ENCODE results near the gene GALNT2. TPM values are rescaled to one million over a fixed set of nuclear protein-coding genes. Genes with fewer than 3 reads are reported as not detected.

The GALNT2 gene
- polyA plus RNA-seq, 1 of the 3 experiments (the other 2 are of a cell fraction): 118 TPM

- POLR2A ChIA-PET: no interaction called here
Observed at GRCh38 chr1:230208619-230209261, 141.7 kb downstream of the GALNT2 start.

GRCh38 chr1:230210326-230210980 is 143.4 kb downstream of the GALNT2 start:
- H3K27me3 ChIP-seq (ENCODE audit: insufficient read depth): no peaks in the 10 kb centered on the region
- H3F3A ChIP-seq (replicated peaks; ENCODE audit: insufficient read depth): peaks cover 3% of the 10 kb centered on the region
- H3K79me2 ChIP-seq (ENCODE audit: insufficient read depth): peaks cover 29% of the 10 kb centered on the region; the same call in 1 of the 2 replicates
- 83% methylated on average over 4 of the region's 4 CpGs for WGBS (ENCODE audit: low lambda C conversion rate)
- TF ChIP-seq SIN3A (IDR thresholded peaks at IDR 0.05; ENCODE audit: borderline replicate concordance, low read depth, low read length) (no peak), FOSL2 (IDR thresholded peaks at IDR 0.05; ENCODE audit: borderline replicate concordance, low read depth) (no peak), MEF2A (IDR thresholded peaks at IDR 0.05; ENCODE audit: borderline replicate concordance, low read depth) (no peak), TCF12 (IDR thresholded peaks at IDR 0.05) (no peak)
- POLR2A ChIA-PET: interaction anchor here (0.6 kb wide), 1 partner anchor 64 kb away, joined by 3 read pairs; no protein-coding TSS in a partner anchor
- DNase-seq: no peak
- CTCF ChIA-PET: interaction anchor here (1.2 kb wide), 1 partner anchor 9 kb away, joined by 3 read pairs; no protein-coding TSS in a partner anchor
- peak overlapping the region in 1 of 2 experiments; percentile 49; a peak in 2 of 4 replicates for H3K27ac ChIP-seq (ENCODE audit: low read depth in 2 of 2, low read length in 1 of 2)
- no peaks in the 10 kb centered on the region for H3K9me2 ChIP-seq
- H3K4me3 ChIP-seq (ENCODE audit: low read depth in 2 of 2, low read length in 1 of 2): no peak overlapping the region
- H2AFZ ChIP-seq (ENCODE audit: low read depth): no peak overlapping the region
- H3K4me2 ChIP-seq: no peak overlapping the region
- peaks cover 8 to 31% of the 10 kb centered on the region in 2 experiments for H3K4me1 ChIP-seq (ENCODE audit: control insufficient read depth in 1 of 2, insufficient read depth in 2 of 2, low read depth in 1 of 2, low read length in 1 of 2)
- peaks cover 0 to 5% of the 10 kb centered on the region in 2 experiments for H3K36me3 ChIP-seq (replicated peaks in 1 of 2; ENCODE audit: control insufficient read depth in 1 of 2, insufficient read depth in 2 of 2, low read length in 1 of 2)
- H3K9me3 ChIP-seq: no peaks in the 10 kb centered on the region
- peaks cover 6% of the 10 kb centered on the region; the same call in 1 of the 2 replicates for H4K20me1 ChIP-seq (ENCODE audit: insufficient read depth)
- no peak overlapping the region for H3K9ac ChIP-seq

More at GRCh38 chr1:230208619-230209261, 141.7 kb downstream of the GALNT2 start:
- H3K9me2 ChIP-seq: no peaks in the 10 kb centered on the region
- CTCF ChIA-PET: interaction anchor here (1.0 kb wide), 1 partner anchor 10 kb away, joined by 3 read pairs; no protein-coding TSS in a partner anchor
- peaks cover 3% of the 10 kb centered on the region for H3F3A ChIP-seq (replicated peaks; ENCODE audit: insufficient read depth)
- no peaks in the 10 kb centered on the region for H3K9me3 ChIP-seq
- peaks cover 18% of the 10 kb centered on the region; the same call in 1 of the 2 replicates for H3K79me2 ChIP-seq (ENCODE audit: insufficient read depth)
- no peak for DNase-seq
- no peak overlapping the region for H3K4me2 ChIP-seq
- 88% methylated on average over 10 of the region's 10 CpGs for WGBS (ENCODE audit: low lambda C conversion rate)
- H3K36me3 ChIP-seq (replicated peaks in 1 of 2; ENCODE audit: control insufficient read depth in 1 of 2, insufficient read depth in 2 of 2, low read length in 1 of 2): peaks cover 5 to 9% of the 10 kb centered on the region in 2 experiments
- H3K9ac ChIP-seq: no peak overlapping the region
- 0 out of 2 replicates have a peak, but pooled peaks cover 3% of the 10 kb centered on the region for H4K20me1 ChIP-seq (ENCODE audit: insufficient read depth)
- peaks cover 2 to 29% of the 10 kb centered on the region in 2 experiments; a peak in 3 of 4 replicates for H3K4me1 ChIP-seq (ENCODE audit: control insufficient read depth in 1 of 2, insufficient read depth in 2 of 2, low read depth in 1 of 2, low read length in 1 of 2)
- no peak overlapping the region for H2AFZ ChIP-seq (ENCODE audit: low read depth)
- TF ChIP-seq EP300 (IDR thresholded peaks at IDR 0.05; ENCODE audit: borderline replicate concordance in 1 of 2, low read depth in 1 of 2, low read length in 1 of 2) (no peak), RFX5 (IDR thresholded peaks at IDR 0.05; ENCODE audit: low read length) (no peak), RCOR1 (IDR thresholded peaks at IDR 0.05; ENCODE audit: low read length) (no peak), CTCF (IDR thresholded peaks at IDR 0.05) (no peak), NFIC (IDR thresholded peaks at IDR 0.05; ENCODE audit: borderline replicate concordance) (no peak)
- H3K4me3 ChIP-seq (ENCODE audit: low read depth in 2 of 2, low read length in 1 of 2): no peak overlapping the region
- H3K27ac ChIP-seq (ENCODE audit: low read depth in 2 of 2, low read length in 1 of 2): no peak overlapping the region
- no peaks in the 10 kb centered on the region for H3K27me3 ChIP-seq (ENCODE audit: insufficient read depth)
